Endodermal cell (in vitro differentiated cells): ENCODE data around the gene PDE4D. TPM values are rescaled to one million over a fixed set of nuclear protein-coding genes. Genes with fewer than 3 reads are reported as not detected.
"Not testable (repeated sequence)": the region's sequence is repeated elsewhere in the genome, so short reads cannot be mapped to it uniquely, and the experiment has no call there.

Experiments
- DNase-seq: peaks from one replicate; pipeline ENCODE4 v3.0.0-alpha.2; 2017
- H3K27ac ChIP-seq: 2 replicates; pipeline ENCODE4 v1.5.1; 2013; ENCODE audit warnings: mild to moderate bottlenecking, low read depth, low read length, moderate library complexity
- H3K27me3 ChIP-seq: 2 replicates; pipeline ENCODE4 v1.6.1; 2013; ENCODE audit warnings: mild to moderate bottlenecking, low read length, moderate library complexity; ENCODE audit not compliant: insufficient read depth, control insufficient read depth, poor library complexity, severe bottlenecking
- H3K36me3 ChIP-seq: 2 replicates; pipeline ENCODE4 v1.7.0; 2013; ENCODE audit warnings: mild to moderate bottlenecking, low read length, moderate library complexity; ENCODE audit not compliant: control insufficient read depth, insufficient read depth
- H3K4me1 ChIP-seq: one replicate; pipeline ENCODE4 v1.7.0; 2013; ENCODE audit warnings: low read length; ENCODE audit not compliant: control insufficient read depth, insufficient read depth
- H3K4me3 ChIP-seq: 2 replicates; pipeline ENCODE4 v1.5.1; 2013; ENCODE audit warnings: mild to moderate bottlenecking, low read length, moderate library complexity
- H3K9ac ChIP-seq: 2 replicates; pipeline ENCODE4 v1.6.1; 2013; ENCODE audit warnings: mild to moderate bottlenecking, low read length, moderate library complexity; ENCODE audit not compliant: poor library complexity, severe bottlenecking; ENCODE audit errors: extremely low read depth
- H3K9me3 ChIP-seq: 2 replicates; pipeline ENCODE4 v1.6.1; 2013; ENCODE audit warnings: mild to moderate bottlenecking, low read length, moderate library complexity; ENCODE audit not compliant: control insufficient read depth
- H3K27ac Mint-ChIP-seq: 2 replicates; pipeline ENCODE4 v1.8.0; 2020; ENCODE audit warnings: mixed read lengths
- H3K27me3 Mint-ChIP-seq: 2 replicates; pipeline ENCODE4 v1.8.0; 2021; ENCODE audit warnings: mild to moderate bottlenecking, mixed read lengths; ENCODE audit not compliant: insufficient read depth
- H3K36me3 Mint-ChIP-seq: 2 replicates; pipeline ENCODE4 v1.8.0; 2020; ENCODE audit warnings: low read depth, mixed read lengths
- H3K4me1 Mint-ChIP-seq: 2 replicates; pipeline ENCODE4 v1.8.0; 2020; ENCODE audit warnings: mixed read lengths
- H3K4me3 Mint-ChIP-seq: 2 replicates; pipeline ENCODE4 v1.8.0; 2020; ENCODE audit warnings: mild to moderate bottlenecking, moderate library complexity, mixed read lengths
- H3K9me3 Mint-ChIP-seq: 2 replicates; pipeline ENCODE4 v1.8.0; 2020; ENCODE audit warnings: mild to moderate bottlenecking, mixed read lengths
- WGBS, 2 experiments: methylation state at CpG; one replicate each; pipeline versions ENCODE4 v1.1.5 to v1.1.7; 2013; ENCODE audit warnings: missing lambda C conversion rate in 2 of 2, mixed read lengths in 1 of 2; ENCODE audit not compliant: insufficient coverage in 1 of 2, insufficient read length in 1 of 2; 5-methylcytosine and 5-hydroxymethylcytosine counted together
- total RNA-seq, 2 donors: library from RNA; stranded (reverse); fragmentation: NEBNext Ultra II Directional in 1 of 2; extraction: Animal tissue kit (Norgen Biotek cat#: 25700) in 1 of 2; gene quantifications; 2 replicates in 1 of 2; 3 replicates in 1 of 2; pipeline ENCODE4 v1.2.1, GENCODE V29; 2021
- TF ChIP-seq, protein P1 (sequence below): fragments of 200-600 bp; sonication (generic); conservative IDR thresholded peaks from 2 replicates; pipeline ENCODE4 v1.5.0; 2021; ENCODE audit warnings: antibody characterized with exemption, mild to moderate bottlenecking

The PDE4D gene
- total RNA-seq, 2 donors from 2014 or later: 9.2 to 11.4 TPM

DNA sequence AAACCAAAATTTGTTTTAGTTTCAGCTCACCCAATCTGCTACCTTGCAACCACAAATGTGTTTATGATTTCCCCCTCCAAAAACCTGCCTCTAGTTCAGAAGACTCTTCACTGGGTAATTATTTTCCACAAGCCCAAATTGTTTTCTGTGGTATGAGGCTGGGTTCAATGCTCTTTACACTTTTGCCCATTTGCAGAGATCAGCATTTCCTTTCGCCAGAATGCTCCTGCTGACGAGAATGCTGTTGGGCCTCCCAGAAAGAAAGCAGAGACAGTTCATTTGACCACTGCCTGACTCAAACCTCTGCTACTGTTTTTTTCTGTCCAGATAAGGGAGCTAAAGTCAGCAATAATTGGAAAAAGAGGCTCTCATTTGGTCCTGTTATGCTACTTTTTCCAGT is 427.3 kb downstream of the PDE4D start:
- Mint-ChIP-seq H3K27me3 (no peaks in the 10 kb centered on the region), H3K4me1 (peaks cover 1% of the 10 kb centered on the region), H3K9me3 (no peaks in the 10 kb centered on the region), H3K27ac (no peak overlapping the region), H3K4me3 (no peak overlapping the region), H3K36me3 (no peaks in the 10 kb centered on the region)
- TF ChIP-seq, protein P1, sequence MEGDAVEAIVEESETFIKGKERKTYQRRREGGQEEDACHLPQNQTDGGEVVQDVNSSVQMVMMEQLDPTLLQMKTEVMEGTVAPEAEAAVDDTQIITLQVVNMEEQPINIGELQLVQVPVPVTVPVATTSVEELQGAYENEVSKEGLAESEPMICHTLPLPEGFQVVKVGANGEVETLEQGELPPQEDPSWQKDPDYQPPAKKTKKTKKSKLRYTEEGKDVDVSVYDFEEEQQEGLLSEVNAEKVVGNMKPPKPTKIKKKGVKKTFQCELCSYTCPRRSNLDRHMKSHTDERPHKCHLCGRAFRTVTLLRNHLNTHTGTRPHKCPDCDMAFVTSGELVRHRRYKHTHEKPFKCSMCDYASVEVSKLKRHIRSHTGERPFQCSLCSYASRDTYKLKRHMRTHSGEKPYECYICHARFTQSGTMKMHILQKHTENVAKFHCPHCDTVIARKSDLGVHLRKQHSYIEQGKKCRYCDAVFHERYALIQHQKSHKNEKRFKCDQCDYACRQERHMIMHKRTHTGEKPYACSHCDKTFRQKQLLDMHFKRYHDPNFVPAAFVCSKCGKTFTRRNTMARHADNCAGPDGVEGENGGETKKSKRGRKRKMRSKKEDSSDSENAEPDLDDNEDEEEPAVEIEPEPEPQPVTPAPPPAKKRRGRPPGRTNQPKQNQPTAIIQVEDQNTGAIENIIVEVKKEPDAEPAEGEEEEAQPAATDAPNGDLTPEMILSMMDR: no peak
- no peak for DNase-seq
- no peak overlapping the region for H3K9ac ChIP-seq
- H3K36me3 ChIP-seq: no peaks in the 10 kb centered on the region
- no peak overlapping the region for H3K27ac ChIP-seq
- H3K27me3 ChIP-seq: no peaks in the 10 kb centered on the region
- no peaks in the 10 kb centered on the region for H3K9me3 ChIP-seq
- WGBS, 2 experiments: 78 to 89% methylated on average over 2 of the region's 2 CpGs
- no peaks in the 10 kb centered on the region for H3K4me1 ChIP-seq
- H3K4me3 ChIP-seq: no peak overlapping the region

DNA sequence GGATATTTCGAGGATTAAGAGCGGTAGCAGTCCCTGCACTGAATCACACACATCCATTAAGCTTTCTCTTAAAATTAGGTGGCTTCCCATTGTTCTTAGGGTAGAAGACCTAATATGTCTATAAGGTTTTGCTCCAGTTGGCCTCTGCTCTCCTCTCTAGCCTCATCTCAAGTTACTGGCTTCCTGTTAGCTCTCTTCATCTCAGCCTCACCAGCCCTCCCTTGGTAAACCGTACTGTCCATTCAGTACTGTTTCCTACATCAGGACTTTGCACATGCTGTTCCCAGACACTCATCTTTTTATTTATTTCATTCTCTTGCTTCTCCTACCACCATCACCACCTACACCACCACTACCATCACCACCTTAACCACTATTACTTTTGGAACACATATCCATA is 428.6 kb downstream of the PDE4D start:
- H3K4me1 Mint-ChIP-seq: peaks cover 1% of the 10 kb centered on the region
- 80 to 91% methylated on average over 1 to 3 of the region's 3 CpGs for WGBS, 2 experiments
- Histone ChIP-seq H3K4me3 (no peak overlapping the region), H3K36me3 (no peaks in the 10 kb centered on the region), H3K9me3 (no peaks in the 10 kb centered on the region), H3K27me3 (no peaks in the 10 kb centered on the region), H3K9ac (no peak overlapping the region), H3K4me1 (no peaks in the 10 kb centered on the region), H3K27ac (no peak overlapping the region)
- no peak overlapping the region for H3K27ac Mint-ChIP-seq
- H3K9me3 Mint-ChIP-seq: no peaks in the 10 kb centered on the region
- H3K27me3 Mint-ChIP-seq: no peaks in the 10 kb centered on the region
- no peak for DNase-seq
- H3K36me3 Mint-ChIP-seq: no peaks in the 10 kb centered on the region
- TF ChIP-seq, protein P1: no peak
- H3K4me3 Mint-ChIP-seq: no peak overlapping the region

DNA sequence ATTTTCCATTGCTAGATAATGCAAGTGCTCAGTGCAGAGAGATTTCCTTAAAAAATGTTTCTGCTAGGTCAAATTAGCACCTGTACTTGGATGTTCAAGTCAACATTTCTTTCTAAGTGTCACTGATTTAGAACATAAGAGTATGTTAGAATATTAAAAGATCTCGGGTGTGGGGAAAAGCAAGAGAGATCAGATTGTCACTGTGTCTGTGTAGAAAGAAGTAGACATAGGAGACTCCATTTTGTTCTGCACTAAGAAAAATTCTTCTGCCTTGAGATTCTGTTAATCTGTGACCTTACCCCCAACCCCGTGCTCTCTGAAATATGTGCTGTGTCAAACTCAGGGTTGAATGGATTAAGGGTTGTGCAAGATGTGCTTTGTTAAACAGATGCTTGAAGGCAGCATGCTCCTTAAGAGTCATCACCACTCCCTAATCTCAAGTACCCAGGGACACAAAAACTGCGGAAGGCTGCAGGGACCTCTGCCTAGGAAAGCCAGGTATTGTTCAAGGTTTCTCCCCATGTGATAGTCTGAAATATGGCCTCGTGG is 429.8 kb downstream of the PDE4D start:
- H3K4me1 ChIP-seq, H3K27me3 Mint-ChIP-seq, H3K9me3 Mint-ChIP-seq, H3K36me3 ChIP-seq, H3K27me3 ChIP-seq, H3K27ac Mint-ChIP-seq, H3K4me3 ChIP-seq, H3K9me3 ChIP-seq, H3K36me3 Mint-ChIP-seq, H3K27ac ChIP-seq, H3K4me3 Mint-ChIP-seq, H3K4me1 Mint-ChIP-seq, DNase-seq, H3K9ac ChIP-seq: not testable (repeated sequence)
- WGBS, 2 experiments: 96 to 100% methylated on average over 1 to 3 of the region's 4 CpGs

DNA sequence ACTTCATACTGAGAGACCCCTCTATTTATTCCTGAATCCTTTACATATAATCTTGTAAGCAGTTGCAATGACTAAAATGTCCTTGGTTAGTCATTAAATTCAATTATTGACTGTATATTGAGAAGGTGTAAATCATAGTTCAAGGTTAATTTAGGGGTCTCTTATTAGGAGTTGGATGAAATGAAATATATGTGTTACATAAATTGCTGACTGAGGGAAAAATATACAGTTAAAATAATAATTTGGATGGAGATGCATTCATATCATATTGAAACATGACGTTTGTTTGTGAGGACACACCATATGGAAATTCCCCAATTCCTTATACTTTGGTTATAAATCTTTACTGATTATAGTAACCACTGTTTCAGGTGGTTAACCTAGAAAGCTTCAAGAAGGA is 430.6 kb downstream of the PDE4D start:
- Mint-ChIP-seq H3K4me1 (peaks cover 1% of the 10 kb centered on the region), H3K27me3 (no peaks in the 10 kb centered on the region), H3K36me3 (no peaks in the 10 kb centered on the region), H3K27ac (no peak overlapping the region), H3K9me3 (no peaks in the 10 kb centered on the region), H3K4me3 (no peak overlapping the region)
- H3K9ac ChIP-seq: no peak overlapping the region
- H3K27ac ChIP-seq: no peak overlapping the region
- no peaks in the 10 kb centered on the region for H3K27me3 ChIP-seq
- 100% methylated on average over 1 of the region's 1 CpG; no CpG with 5 or more reads in 1 of the 2 experiments for WGBS, 2 experiments
- H3K9me3 ChIP-seq: no peaks in the 10 kb centered on the region
- H3K36me3 ChIP-seq: no peaks in the 10 kb centered on the region
- TF ChIP-seq, protein P1: no peak
- DNase-seq: no peak
- H3K4me1 ChIP-seq: no peaks in the 10 kb centered on the region
- H3K4me3 ChIP-seq: no peak overlapping the region
